SU-DHL-6 (cell line): ENCODE measurements around the gene CEP192.

Source experiments
- CTCF ChIP-seq: fragments of 200-600 bp; sonication (generic); IDR thresholded peaks from one replicate; pipeline ENCODE4 v1.5.1; 2017; ENCODE audit warnings: antibody characterized with exemption, mild to moderate bottlenecking, low read length, moderate library complexity; ENCODE audit not compliant: insufficient read depth, poor library complexity, severe bottlenecking
- EZH2phosphoT487 ChIP-seq: fragments of 200-600 bp; sonication (generic), shearing (Covaris generic); conservative IDR thresholded peaks from 2 replicates; pipeline ENCODE4 v1.6.1; 2018; ENCODE audit warnings: mild to moderate bottlenecking, antibody characterized with exemption, low read length, moderate library complexity, mixed read lengths

- TF ChIP-seq CTCF (no peak), EZH2phosphoT487 (no peak)
Observed at GRCh38 chr18:13151656-13152055, 160.5 kb downstream of the CEP192 start.
